ENCODE results near the gene RIC1.

DNA sequence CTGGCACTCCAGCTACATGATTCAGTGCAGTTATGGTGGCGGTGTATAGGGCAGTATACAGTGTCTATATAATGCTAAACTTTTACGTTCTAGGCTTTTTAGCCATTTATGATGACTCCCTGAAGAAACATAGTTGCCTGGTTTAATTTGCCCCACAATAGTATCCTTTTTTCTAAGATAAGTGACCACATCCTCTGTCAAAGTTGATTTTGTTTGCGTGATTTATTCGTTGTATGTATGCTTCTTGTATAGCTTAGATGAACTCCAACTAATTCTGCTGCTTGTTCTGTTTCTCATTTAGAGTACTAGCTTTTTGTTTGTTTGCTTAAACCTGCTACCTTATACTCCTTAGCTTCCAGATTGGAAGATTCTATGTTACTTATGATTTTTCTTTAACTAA, 120.4 kb downstream of the RIC1 start:
- TF ChIP-seq, protein P1, sequence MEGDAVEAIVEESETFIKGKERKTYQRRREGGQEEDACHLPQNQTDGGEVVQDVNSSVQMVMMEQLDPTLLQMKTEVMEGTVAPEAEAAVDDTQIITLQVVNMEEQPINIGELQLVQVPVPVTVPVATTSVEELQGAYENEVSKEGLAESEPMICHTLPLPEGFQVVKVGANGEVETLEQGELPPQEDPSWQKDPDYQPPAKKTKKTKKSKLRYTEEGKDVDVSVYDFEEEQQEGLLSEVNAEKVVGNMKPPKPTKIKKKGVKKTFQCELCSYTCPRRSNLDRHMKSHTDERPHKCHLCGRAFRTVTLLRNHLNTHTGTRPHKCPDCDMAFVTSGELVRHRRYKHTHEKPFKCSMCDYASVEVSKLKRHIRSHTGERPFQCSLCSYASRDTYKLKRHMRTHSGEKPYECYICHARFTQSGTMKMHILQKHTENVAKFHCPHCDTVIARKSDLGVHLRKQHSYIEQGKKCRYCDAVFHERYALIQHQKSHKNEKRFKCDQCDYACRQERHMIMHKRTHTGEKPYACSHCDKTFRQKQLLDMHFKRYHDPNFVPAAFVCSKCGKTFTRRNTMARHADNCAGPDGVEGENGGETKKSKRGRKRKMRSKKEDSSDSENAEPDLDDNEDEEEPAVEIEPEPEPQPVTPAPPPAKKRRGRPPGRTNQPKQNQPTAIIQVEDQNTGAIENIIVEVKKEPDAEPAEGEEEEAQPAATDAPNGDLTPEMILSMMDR (conservative IDR thresholded peaks at IDR 0.05; ENCODE audit: low read length) = no peak
- TF ChIP-seq EZH2phosphoT487 (IDR thresholded peaks at IDR 0.05; ENCODE audit: borderline replicate concordance) = no peak

All from Loucy (cell line).